BE2C (cell line): ENCODE data around the gene MXD1.

Experiments used
- DNase-seq: peaks from one replicate; pipeline ENCODE4 v3.0.0-alpha.2; 2020
- H3K27me3 ChIP-seq: fragments of 250-450 bp; sonication (Bioruptor Pico); 2 replicates; pipeline ENCODE4 v1.5.1; 2020; ENCODE audit warnings: mild to moderate bottlenecking
- H3K36me3 ChIP-seq: fragments of 250-450 bp; sonication (Bioruptor Pico); 2 replicates; pipeline ENCODE4 v1.5.1; 2020; ENCODE audit warnings: mild to moderate bottlenecking
- H3K4me1 ChIP-seq: fragments of 250-450 bp; sonication (Bioruptor Pico); 2 replicates; pipeline ENCODE4 v1.5.1; 2020
- H3K4me3 ChIP-seq: 2 replicates; pipeline ENCODE4 v1.5.1; 2011; ENCODE audit warnings: low read depth, low read length
- H3K9me3 ChIP-seq: fragments of 250-450 bp; sonication (Bioruptor Pico); 2 replicates; pipeline ENCODE4 v1.5.1; 2020
- TF ChIP-seq, protein P1 (sequence below): IDR thresholded peaks from 2 replicates; pipeline ENCODE4 v1.5.1; 2012; ENCODE audit warnings: mild to moderate bottlenecking, low read depth, low read length

Gene MXD1

DNA sequence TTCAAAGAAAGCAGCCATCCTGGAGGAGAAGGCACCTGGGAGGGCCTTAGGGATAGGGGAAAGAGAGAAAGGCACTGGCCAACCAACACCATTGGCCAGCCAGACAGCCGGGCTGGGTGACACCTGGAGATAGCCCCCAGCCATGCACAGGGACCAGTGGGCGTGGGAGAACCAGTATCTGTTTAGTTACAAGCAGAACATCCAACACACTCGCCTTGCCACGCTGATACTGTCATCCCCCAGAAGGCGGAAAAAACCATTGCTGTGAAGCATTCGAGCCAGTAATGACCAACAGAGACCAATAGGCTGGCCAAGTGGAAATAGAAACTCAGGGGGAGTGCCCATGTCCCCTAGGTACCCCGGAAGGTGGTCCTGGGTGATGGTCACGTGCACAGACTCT lies 31.0 kb downstream of the MXD1 start:
- no peak for DNase-seq
- H3K9me3 ChIP-seq = no peaks in the 10 kb centered on the region
- H3K4me3 ChIP-seq = no peak overlapping the region
- no peaks in the 10 kb centered on the region for H3K36me3 ChIP-seq
- TF ChIP-seq, protein P1, sequence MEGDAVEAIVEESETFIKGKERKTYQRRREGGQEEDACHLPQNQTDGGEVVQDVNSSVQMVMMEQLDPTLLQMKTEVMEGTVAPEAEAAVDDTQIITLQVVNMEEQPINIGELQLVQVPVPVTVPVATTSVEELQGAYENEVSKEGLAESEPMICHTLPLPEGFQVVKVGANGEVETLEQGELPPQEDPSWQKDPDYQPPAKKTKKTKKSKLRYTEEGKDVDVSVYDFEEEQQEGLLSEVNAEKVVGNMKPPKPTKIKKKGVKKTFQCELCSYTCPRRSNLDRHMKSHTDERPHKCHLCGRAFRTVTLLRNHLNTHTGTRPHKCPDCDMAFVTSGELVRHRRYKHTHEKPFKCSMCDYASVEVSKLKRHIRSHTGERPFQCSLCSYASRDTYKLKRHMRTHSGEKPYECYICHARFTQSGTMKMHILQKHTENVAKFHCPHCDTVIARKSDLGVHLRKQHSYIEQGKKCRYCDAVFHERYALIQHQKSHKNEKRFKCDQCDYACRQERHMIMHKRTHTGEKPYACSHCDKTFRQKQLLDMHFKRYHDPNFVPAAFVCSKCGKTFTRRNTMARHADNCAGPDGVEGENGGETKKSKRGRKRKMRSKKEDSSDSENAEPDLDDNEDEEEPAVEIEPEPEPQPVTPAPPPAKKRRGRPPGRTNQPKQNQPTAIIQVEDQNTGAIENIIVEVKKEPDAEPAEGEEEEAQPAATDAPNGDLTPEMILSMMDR = no peak
- no peaks in the 10 kb centered on the region for H3K4me1 ChIP-seq
- no peaks in the 10 kb centered on the region for H3K27me3 ChIP-seq

DNA sequence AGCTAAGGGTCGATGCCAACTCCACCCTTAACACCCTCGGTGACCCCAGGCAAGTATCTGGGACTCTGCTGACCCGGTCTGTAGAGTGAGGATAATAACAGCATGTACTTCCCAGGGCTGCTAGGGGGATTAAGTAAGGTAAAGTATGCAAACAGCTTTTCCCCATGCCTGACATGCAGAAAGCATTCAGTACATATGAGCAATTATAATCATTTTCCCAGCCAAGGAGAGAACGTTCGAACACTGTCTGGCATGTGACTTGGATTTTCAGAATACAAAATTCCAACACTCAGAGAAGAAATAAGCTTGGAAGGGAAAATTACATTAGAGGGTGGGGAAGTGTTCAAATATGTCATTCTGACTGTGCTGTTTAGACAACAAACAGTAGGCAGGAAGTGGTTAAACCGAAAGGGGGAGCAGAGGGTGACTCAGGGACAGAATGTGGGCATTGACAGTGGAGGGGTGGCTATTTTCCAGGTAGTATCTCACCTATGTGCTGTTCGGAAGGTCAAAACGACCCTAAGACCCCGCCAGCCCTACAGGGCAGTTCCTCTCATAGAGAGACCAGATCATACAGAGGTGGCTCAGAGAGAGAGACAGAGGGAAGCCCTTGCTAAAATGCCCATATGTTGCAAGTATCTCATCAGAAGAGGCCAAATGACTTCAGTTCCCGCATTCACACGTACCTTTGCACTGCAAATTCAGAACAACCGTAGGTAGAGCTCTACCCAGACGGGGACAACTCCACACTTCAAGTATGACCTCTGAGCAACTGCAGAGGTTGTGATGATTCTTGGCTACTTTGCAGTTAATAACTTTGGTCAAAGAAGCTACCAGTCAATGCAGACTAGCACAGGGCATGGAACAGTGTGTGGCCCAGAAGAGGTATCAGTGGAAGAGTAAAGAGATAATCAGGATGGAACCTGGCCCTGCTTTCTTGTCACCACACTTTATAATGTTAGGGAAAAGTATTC lies 31.7 kb downstream of the MXD1 start:
- Histone ChIP-seq H3K4me3 (no peak overlapping the region), H3K4me1 (no peaks in the 10 kb centered on the region), H3K27me3 (no peaks in the 10 kb centered on the region), H3K9me3 (no peaks in the 10 kb centered on the region), H3K36me3 (no peaks in the 10 kb centered on the region)
- TF ChIP-seq, protein P1 = no peak
- DNase-seq = no peak

DNA sequence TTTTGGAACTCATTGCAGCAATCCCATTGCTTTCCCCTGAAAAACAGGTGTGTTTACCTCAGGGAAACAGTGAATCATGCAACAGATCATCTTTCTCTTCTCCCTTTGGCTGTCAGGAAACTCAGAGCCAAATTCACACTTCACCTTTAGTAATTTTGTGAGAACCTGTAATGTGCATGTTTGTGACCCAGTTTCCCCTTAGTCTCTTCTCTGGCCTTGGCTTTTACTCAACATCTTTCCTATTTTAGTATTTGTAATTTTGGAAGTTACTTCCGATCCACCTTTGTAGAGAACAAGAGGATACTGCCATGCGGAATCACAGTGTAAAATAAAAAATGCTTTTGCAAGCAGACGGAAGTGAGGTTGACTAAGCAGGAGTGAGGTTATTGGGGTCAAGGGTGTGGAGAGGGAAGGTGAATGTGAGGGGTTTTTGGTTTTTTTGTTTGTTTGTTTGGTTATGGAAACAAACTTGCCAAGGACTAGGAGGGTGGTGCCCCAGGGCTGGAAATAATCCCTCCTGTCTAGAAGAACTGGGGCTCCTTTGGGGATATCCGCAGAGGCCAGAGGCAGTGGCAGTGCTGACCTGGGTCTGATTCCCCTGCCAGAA lies 32.5 kb downstream of the MXD1 start:
- Histone ChIP-seq H3K4me3 (no peak overlapping the region), H3K9me3 (no peaks in the 10 kb centered on the region), H3K27me3 (no peaks in the 10 kb centered on the region), H3K36me3 (no peaks in the 10 kb centered on the region), H3K4me1 (no peaks in the 10 kb centered on the region)
- DNase-seq = no peak
- TF ChIP-seq, protein P1 = no peak

DNA sequence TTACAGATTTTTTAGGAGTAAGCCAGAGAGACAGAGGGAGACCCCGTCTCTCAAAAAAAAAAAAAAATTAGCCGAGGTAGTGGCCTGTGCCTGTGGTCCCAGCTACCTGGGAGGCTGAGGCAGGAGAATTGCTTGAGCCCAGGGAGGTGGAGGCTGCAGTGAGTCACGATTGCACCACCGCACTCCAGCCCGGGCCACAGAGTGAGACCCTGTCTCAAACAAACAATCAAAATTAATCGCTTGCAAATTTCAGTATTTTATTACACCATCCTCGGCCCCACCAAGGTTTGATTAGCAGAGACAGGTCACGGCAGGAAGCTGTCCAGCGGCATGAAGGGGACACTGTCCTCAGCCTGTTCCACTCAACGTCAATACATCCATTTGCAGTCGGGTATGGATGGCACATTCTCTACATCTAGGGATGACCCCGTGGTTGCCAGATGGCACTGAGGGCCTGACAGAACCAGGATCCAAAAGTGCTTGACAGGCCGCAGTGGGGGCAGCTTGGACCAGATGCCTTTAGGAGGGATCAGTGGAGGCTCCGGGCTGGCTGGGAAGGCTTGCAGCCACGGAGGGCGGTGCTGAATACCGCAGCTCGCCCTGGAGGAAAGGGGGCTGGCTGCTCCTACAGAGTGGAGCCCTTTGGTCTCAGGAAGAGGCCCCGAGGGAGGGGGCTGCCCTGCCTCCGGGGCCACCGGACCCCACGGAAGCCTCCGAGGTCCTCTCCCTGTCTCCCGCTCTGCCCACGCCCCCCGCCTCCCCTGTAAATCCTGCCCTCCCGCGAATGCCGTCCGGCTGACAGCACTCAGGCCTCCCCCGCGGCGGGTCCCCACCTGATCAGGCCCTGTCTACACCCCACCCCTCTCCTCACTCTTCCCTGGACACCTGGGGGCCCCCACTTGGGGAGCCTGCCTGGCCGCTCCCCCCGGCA lies 33.4 kb downstream of the MXD1 start:
- Histone ChIP-seq H3K27me3 (no peaks in the 10 kb centered on the region), H3K9me3 (no peaks in the 10 kb centered on the region), H3K4me3 (no peak overlapping the region), H3K4me1 (no peaks in the 10 kb centered on the region), H3K36me3 (no peaks in the 10 kb centered on the region)
- TF ChIP-seq, protein P1 = no peak
- no peak for DNase-seq

DNA sequence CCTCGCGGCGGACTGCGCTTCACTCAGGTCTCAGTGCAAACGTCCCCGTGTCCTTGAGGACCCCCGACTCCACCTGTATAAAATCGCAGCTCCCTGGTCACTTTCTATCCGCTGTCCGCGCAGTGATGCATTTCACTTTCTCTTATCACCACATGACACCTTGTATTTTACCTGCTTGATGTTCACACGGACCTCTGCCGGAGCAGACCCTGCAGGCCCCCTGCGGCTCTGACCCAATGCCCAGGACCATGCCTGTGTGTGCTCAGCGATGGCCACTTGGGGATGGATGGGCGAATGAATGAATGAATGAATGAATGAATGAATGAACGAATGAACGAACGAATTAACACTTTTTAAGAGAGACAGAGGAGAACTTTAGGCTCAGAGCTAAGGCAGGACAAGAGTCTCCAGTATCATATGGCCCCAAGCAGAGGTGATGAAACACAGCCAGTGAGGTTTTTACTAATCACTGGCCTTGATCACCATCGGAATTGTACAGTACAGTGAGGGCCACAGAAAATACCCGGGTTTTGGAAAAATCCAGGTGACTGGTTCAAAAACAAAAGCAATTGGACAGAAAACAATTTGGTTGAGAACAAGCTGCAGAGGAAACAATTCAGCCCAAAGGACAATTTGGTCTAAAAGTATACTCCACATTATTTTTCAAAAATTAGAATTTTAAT lies 34.2 kb downstream of the MXD1 start:
- H3K4me1 ChIP-seq = no peaks in the 10 kb centered on the region
- no peak for DNase-seq
- no peak overlapping the region for H3K4me3 ChIP-seq
- no peaks in the 10 kb centered on the region for H3K27me3 ChIP-seq
- H3K36me3 ChIP-seq = no peaks in the 10 kb centered on the region
- TF ChIP-seq, protein P1 = no peak
- no peaks in the 10 kb centered on the region for H3K9me3 ChIP-seq
